ENCODE data around the gene BBX.

DNA sequence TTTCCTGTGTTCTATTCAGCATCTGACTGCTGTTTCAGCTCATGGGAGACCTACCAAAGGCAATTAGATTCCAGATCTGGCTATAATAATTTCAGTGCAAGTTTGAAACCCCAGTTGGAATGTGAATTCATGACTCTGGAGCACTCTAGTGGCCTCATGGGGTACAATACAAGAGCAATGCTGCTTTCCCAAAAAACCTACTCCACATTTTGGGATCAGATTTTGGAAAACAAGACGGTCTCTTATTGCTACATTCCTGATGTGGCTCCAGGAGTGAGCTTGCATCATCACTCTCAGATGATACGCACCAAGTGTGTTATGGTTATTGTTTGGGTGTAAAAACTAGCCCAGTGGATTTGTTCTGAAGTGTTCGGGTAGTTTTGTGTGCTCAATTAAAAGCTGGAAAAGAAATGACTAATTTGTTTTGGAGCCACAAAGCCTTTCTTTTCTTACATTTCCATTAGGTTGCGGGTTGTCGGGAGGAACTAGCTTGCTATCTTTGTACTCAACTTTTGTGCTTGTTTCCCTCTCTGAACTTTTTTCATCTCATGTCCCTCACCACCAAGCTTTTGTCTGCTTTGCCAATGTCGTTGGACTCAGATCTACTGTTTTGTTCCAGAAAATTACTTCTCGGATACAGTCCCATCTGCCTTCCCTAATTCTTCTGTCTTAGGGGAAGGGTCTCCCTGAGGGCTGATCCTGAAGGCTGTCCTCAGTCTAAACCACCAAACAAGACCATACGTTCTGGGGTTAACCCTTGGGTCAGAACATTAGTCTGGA is 272.1 kb downstream of the BBX start:
- TF ChIP-seq CTCF (IDR thresholded peaks at IDR 0.05) (peak in 1 of 6 experiments; percentile 17), POLR2A (IDR thresholded peaks at IDR 0.05) (no peak)
